Retina (tissue), 1 donor: Measurements from ENCODE around the gene RELCH.
"Not testable (repeated sequence)": the region's sequence is repeated elsewhere in the genome, so short reads cannot be mapped to it uniquely, and the experiment has no call there.

Experiments used
- DNase-seq: peaks from one replicate; pipeline ENCODE4 v3.0.0-alpha.2; 2016

The RELCH gene, protein sequence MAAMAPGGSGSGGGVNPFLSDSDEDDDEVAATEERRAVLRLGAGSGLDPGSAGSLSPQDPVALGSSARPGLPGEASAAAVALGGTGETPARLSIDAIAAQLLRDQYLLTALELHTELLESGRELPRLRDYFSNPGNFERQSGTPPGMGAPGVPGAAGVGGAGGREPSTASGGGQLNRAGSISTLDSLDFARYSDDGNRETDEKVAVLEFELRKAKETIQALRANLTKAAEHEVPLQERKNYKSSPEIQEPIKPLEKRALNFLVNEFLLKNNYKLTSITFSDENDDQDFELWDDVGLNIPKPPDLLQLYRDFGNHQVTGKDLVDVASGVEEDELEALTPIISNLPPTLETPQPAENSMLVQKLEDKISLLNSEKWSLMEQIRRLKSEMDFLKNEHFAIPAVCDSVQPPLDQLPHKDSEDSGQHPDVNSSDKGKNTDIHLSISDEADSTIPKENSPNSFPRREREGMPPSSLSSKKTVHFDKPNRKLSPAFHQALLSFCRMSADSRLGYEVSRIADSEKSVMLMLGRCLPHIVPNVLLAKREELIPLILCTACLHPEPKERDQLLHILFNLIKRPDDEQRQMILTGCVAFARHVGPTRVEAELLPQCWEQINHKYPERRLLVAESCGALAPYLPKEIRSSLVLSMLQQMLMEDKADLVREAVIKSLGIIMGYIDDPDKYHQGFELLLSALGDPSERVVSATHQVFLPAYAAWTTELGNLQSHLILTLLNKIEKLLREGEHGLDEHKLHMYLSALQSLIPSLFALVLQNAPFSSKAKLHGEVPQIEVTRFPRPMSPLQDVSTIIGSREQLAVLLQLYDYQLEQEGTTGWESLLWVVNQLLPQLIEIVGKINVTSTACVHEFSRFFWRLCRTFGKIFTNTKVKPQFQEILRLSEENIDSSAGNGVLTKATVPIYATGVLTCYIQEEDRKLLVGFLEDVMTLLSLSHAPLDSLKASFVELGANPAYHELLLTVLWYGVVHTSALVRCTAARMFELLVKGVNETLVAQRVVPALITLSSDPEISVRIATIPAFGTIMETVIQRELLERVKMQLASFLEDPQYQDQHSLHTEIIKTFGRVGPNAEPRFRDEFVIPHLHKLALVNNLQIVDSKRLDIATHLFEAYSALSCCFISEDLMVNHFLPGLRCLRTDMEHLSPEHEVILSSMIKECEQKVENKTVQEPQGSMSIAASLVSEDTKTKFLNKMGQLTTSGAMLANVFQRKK

DNA sequence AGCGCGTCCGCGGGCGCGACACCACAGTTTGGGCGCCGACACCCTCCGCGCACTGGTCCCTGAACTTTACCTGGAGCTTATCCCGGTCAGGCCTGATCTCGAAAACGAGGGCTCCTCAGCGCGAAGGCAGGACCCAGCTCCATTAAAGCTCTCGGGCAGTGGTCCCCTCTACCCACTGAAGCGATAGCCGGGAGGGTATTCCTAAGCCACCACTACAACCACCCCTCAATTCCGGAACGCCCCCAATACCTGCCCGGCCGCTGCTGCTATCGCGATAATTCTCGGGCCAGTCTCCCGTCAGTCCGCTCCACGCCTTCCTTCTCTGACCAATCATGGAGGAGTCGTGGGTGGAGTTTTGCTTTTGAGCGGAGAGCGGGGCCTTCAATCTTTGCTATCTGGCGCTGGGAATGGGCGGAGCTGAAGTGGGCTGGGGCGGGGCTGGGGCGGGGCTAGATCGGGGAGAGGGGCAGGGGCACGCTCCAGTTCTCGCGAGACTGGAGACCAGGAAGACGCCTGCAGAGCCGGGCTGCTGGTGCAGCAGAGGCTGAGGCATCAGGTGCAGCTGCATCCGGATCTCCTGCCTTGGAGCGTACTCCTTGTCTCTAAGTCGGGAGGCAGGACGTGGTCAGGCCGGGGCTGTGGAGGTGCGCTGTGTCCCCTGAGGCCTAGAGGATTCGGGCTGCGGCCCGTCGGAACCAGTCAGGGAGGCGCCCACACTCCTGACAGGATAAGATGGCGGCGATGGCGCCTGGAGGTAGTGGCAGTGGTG lies at the start of gene RELCH, which contains the start of gene PIGN:
RELCH (plus strand) TSS at position 482 of the 769 bp plus-strand sequence; CDS start at position 733, 251 bp downstream.
PIGN (minus strand) TSS at position 283 of the 769 bp plus-strand sequence. CDS start 25,703 bp downstream, outside the sequence.
- DNase-seq: peak; percentile 96

DNA sequence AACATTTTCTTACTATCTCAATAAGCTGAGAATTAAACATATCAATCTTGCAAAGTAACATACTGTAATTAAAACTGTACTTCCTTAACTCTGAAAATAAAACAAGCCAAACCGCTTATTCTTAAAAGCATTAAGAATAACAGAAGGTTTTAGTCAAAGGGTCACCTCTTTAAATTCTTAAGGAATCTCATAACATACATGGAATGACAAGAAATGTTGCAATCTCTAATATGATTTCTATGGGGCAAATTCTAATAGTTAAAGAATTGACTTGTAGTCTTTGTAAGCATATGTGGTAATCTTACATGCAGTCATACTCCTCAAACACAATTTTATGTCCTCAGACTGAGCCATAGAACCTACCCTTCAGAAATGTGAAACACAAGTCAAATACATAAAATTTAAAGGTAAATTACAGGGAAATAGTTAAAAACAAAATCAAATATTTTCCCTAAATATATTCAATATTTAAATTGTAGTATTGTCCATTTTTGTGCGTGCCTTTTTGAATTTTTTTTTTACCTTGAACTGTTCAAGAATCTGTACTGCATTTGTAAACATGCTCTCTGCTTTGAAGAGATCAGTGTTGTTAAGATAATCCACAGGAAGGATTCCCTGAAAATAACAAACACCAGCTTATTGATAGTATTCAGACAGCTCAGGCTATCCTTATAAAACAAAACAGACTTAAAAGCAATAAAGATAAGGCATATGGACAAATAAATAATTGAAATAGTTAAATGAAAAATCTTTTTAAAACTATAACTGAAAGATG lies 48.4 kb upstream of the RELCH start:
- DNase-seq: no peak

DNA sequence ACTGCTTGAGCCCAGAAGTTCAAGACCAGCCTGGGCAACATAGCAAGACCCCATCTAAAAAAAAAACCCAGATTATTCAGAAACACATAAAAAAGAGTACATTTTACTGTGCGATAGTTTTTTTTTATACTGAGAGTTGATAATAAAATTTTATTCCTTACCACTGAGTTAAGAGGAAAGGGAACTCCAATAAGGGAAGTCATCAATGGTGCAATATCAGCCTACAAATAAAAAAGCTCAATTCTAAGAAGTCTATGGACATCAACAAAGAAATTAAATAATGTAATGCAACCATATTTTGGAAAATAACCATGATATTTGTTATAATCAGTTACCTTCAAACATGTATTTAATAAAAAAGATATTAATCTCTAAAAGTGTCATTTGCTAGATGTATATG lies 46.8 kb upstream of the RELCH start:
- DNase-seq: no peak

DNA sequence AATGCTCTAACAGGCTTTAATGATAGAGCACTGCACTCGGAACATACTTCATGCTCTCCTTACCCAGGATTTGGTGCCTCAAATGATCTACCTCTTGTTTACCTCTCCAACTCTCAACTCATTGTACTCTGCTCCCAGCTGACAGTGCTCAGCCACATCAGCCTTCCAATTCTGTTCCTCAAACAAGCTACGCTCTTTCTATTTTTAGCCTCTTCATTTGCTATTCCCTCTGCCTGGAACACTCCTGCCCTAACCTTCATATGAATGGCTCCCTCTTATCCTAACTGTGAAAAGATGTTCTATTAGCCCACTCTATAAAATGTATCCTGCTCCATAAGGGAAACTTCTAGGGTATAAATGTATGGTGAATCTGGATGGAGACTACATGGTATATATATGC lies 42.7 kb upstream of the RELCH start:
- DNase-seq: no peak

DNA sequence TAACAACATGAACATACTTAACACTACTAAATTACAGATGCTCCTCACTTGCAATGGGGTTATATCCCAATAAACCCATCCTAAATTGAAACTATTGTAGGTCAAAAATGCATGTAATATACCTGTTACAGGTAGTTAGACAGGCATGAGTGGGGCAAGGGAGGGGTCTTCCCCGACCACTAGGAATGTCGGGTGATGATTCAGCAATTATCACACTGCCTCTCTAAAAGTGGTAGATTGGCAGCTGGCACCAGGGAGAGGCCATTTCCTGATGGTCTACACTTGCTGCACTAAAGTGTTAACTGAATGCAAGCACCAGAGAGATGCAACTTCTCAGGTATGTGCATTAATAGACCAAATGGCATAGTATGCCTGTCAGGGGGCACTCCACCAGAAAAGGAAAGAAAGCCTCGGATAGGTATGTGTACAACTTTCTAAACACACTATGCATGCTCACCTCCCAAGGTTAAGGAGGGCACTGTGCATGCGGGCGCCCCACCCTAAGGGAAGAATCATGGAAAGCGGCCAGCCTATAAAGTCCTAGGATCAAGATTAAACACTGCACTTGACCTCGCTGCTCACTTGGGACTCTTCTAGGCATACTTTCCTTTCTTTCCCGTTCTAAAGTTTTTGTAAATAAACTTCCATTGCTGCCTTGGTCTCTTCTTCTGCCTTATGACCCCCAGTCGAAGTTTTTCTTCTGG lies 35.8 kb upstream of the RELCH start:
- no peak for DNase-seq

DNA sequence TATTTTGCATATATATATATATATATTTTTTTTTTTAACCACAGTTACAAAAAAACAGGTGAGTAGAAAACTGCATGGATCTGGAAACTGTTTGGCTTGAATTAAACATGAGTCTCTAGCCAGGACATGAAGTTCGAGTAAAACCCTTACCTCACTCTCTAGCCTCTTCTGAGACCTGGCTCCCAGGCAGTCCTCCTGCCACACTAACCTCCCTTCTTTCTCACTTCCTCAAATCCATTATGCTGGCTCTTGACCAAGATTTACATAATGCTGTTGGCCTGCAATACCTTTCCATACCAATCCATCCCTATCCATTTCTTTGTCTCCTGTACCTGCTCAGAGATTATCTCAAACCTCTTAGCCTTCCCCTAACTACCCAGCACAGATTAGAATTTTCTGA lies 34.2 kb upstream of the RELCH start:
- no peak for DNase-seq

DNA sequence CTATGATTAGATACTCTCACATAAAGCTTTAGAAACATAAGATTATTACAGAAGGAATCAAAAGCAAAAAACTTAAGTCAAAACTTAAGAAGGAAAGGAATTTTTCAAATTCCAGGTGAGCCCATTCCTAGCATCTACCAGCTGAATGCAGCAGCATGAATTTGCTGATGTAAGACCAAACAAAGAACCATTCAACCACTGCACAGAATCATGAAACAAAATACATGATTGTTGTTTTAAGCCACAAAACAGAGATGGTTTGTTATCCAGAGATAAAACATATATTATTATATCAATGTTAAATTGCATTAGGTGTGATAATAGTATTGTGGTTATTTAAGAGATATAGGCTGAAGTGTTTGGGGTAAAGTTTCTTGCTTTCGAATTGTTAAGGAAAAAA lies 29.2 kb upstream of the RELCH start:
- no peak for DNase-seq

DNA sequence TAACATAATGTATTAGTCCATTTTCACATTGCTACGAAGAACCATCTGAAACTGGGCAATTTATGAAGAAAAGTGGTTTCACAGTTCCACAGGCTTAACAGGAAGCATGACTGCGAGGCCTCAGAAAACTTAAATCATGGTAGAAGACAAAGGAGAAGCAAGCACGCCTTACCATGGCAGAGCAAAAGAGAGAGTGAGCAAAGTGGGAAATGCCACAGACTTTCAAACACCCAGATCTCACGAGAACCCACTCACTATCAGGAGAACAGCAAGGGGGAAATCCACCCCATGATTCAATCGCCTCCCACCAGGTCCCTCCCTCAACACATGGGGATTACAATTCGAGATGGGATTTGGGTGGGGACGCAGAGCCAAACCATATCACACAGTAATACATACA lies 22.7 kb upstream of the RELCH start:
- DNase-seq: no peak

DNA sequence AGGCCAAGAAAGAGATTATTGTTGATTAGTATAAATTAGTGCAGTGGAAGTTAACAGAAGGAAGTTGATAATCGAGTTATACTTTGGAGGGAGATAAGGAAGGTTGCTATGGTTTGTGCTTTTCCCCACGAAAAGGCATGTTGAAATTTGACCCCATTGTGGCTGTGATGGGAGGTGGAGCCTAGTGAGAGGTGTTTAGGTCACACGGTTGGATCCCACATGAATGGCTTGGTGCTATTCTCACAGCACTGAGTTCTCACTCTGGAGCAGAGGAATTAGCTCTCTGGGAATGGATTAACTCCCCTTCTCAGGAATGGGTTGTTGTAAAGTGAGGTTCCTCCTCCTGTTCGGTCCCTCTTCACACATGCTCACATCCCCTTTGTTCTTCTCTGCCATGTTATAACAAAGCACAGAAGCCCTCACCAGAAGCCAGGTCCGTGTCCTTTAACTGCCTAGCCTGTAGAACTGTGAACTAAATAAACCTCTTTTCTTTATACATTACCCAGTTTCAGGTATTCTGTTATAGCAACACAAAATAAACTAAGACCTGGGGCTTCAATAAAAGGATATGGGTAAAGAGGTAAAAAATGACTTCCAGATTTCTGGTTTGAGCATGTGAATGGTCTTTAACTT lies 22.1 kb upstream of the RELCH start:
- no peak for DNase-seq

DNA sequence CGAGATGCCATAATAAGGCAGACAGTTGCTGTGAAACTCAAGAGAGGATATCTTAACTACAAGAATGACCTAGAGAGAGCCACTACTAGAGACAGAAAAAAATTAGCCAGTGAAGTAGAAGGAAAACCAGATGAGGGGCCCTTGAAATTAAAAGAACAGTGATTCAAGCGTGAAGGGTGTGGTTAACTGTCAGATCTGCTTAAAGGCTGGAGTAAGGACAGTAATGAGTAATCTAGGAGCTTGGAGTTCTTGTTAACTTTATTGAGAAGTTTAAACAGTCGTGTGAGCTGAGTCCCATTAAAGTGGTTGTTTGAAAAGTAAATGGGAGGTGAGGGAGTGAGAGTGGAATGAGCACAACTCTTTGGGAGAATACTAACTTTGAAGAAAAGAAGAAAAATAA lies 21.5 kb upstream of the RELCH start:
- no peak for DNase-seq

DNA sequence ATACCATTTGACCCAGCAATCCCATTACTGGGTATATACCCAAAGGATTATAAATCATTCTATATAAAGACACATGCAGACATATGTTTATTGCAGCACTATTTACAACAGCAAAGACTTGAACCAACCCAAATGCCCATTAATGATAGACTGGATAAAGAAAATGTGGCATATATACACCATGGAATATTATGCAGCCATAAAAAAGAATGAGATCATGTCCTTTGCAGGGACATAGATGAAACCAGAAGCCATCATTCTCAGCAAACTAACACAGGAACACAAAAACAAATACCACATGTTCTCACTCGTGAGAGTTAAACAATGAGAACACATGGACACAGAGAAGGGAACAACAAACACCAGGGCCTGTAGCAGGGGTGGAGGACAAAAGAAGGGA lies 20.5 kb upstream of the RELCH start:
- not testable (repeated sequence) for DNase-seq

DNA sequence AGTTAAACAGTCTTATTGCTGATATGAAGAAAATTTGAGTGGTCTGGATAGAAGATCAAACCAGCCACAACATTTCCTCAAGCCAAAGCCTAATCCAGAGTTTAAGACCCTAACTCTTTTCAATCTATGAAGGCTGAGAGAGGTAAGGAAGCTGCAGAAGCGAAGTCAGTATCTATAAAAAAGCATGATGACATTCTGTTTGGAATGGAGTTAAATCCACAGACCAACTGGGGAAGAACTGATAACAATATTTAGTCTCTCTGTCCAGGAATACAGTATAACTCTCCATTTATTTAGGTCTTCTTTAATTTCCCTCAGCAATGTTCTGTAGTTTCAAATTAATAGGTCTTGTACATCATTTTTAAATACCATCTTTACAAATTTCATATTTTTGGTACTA lies 16.2 kb upstream of the RELCH start:
- DNase-seq: no peak

DNA sequence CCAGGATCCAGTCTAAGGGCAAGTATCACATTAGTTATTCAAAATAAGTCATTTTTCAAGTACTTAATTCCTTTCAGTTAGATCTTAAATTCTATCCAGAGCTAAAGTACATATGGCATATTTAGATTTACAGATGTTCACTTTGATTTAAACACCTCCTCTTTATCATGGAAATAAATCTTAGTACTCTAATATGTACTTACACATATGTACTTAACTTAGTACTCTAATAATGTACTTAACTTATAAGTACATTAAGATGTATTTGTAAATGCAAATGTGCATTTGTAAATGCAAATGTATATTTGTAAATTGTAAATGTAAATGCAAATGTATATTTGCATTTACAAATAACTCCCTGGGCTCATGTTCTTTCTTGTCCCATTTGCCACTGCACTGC lies 14.8 kb upstream of the RELCH start:
- DNase-seq: no peak

DNA sequence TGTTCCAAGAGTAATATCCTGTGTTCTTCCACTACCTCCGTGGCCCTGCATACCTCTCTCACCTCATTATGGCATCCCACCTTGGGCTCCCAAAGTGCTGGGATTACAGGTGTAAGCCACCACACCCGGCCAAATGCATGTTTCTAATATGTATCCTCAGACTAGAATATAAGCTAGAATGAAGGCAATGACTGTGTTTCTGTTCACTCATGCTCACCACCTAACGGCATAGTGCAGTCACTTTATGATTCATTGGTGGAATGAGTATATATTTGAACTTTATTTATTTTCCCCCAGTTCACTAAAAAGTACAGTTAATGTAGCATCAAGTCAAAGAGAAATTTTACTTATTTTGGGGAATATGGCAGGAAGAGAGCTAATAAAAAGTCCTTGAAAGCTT lies 11.5 kb upstream of the RELCH start:
- DNase-seq: no peak

DNA sequence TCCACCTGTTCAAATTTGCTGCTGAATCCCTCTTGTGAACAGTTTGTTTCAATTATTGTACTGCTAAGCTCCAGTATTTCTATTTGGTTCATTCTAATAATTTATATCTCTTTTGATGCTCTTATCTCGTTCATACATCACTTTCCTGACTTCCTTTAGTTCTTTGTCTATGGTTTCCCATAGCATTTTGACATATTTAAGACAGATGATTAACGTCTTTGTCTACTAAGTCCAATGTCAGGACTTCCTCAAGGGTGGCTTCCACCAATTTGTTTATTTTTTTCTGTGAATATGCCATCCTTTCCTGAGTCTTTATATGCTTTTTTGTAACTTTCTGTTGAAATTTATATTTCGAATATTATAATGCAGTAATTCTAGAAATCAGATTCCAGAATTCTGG lies 9.8 kb upstream of the RELCH start:
- DNase-seq: no peak

DNA sequence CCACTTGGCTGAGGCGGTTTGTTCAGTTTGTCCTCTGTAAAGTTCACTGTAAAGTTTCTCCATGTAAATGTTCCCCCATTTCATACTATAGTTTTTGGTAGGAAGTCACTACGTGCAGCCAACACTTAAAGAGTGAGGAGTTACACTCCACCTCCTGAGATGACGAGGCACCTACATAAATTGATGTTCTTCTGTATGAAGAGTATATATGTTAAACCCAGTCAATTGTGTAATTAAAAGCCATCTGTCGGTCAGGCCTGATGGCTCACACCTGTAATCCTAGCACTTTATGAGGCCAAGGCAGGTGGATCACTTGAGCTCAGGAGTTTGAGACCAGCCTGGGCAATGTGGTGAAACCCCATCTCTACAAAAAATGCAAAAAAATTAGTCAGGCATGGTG lies 7.8 kb upstream of the RELCH start:
- no peak for DNase-seq

DNA sequence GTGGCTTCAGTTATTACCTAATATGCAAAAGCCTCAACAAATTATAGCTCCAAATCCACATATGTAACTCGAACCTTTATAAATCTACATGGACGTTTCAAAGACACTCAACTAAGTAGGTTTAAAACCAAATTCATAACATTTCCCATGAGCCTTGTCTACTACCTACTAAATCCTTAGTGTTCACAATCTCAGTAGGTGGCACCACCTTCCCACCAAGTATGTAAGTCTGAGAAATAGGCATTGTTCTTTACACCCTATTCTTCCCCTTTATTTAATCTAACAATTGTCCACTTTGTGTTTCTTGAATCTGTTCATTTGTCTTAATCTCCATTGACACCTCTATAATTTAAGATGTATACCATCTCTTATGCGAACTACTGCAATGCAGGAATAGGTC lies 4.8 kb upstream of the RELCH start:
- DNase-seq: no peak

DNA sequence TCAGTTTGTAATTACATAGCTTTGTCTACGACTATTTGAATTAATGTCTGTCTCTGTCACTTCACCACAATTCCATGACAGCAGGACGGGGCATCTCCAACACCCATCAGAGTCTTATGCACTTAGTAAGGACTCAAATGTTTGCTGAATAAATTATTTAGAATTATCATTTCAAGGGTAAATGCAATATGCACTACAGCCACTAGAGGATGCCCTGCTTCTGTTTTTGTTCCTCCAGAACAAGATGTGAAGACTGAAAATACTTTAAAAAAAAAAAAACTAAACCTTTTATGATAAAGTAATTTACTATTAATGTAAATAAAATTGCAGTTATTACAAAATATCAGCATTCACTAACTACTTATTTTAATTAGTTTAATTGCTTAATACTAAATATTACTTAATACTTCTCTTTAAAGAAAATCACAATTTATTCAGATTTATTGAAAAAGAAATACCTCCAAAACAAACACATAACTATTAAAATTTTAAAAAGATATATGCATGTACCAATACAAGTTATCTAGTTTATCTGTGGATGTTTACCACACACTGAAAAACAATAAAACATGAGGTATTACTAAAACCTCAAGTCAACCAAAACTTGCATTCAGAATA lies 3.4 kb upstream of the RELCH start:
- DNase-seq: peak; percentile 56

DNA sequence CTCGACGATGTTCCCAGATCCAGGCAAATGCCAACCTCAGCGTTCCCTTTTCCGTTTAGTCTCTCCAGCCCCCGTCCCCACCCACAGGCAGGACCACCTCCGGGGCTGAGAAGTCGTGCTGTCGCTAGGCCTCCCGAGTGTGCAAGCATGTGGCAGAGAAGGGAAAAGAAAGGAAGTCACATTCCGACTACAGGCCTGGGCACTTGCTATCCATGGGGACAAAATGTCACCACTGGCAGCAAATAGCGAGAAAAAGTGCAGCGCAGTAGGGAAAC lies 619 bp upstream of the RELCH start:
- no peak for DNase-seq
